Myocyte (in vitro differentiated cells): Measurements from ENCODE around the gene CASKIN1. TPM values are rescaled to one million over a fixed set of nuclear protein-coding genes. Genes with fewer than 3 reads are reported as not detected.
"Not testable (repeated sequence)": the region's sequence is repeated elsewhere in the genome, so short reads cannot be mapped to it uniquely, and the experiment has no call there.

Source experiments
- DNase-seq: peaks from one replicate; pipeline ENCODE4 v3.0.0-alpha.2; 2012; ENCODE audit warnings: low read depth
- total RNA-seq: library from RNA; depleted of rRNA; stranded (reverse); fragments of >200 nt; gene quantifications from 2 replicates; pipeline ENCODE4 v1.2.3, GENCODE V29; 2014

The CASKIN1 gene
- total RNA-seq, 1 donor from 2014 or later: 1.0 TPM

DNA sequence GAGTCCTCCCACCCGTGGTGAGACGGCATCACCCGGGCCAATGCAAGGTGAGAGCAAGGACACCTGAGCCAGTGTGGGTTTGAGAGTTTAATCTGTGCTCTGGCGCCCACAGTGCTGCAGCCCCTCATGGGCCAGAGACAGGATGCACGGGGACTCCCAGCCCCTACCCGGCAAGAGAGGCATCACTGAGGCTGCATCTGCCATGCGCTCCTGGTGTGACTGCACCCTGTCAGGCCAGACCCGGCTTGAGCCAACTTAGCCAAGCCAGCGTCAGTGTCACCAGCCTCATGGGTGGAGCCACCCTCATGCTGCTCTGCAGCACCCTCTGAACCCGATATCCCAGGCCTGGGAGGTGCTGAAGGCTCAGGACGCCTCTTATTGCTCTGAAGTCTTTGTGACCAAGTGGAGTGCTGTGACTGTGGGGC is 15.5 kb upstream of the CASKIN1 start:
- no peak for DNase-seq

DNA sequence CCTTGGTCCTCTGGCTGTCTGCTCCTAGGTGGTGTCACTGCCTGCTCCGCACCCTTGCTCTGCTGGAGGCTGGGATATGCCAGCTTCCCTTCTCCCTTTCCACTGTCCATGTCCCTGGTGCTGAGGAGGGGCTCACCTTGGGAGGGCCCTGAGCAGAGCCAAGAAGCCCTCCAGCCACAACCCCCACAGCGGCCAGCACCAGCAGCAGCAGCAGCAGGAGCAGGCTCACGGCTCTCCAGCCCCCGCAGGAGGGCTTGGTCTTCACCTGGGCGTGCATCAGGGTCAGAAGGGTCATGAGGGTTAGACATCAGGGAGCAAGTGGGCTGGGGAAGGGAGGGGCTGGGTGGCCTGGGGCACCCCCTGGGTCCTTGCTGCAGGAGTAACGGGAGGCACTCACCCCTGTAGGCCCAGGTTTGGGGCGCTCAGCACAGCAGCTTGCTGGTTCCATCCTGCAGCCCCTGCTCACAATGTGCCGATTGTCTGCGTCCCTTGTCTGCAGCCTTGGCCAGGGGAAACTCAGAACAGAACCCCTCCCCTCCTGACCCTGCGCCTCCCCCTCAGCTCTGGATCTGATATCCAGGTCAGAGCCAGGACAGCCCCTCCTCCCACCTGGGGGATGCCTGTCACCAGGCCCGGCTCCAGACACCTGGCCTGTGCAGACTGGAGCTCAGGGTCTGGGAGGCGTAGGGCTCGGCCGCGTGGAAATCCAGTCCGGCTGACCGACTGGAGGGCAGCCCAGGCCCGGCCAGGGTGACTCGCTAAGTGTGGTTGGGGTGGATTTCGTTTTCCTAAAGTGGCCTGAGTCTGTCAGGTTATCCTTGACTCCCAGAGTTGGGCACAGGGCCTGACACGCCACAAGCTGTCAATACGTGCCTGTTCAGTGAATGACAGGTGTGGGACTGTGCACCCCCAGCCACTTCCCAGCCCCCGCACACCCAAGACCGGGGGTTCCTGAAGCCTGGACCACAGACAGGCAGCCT is 14.3 kb upstream of the CASKIN1 start, which contains the start of gene BRICD5:
Gene BRICD5, minus strand, starts transcription at position 478 of the 980 bp plus-strand sequence. Its CDS starts 30 bp downstream, at position 448.
- peak; percentile 82 for DNase-seq

DNA sequence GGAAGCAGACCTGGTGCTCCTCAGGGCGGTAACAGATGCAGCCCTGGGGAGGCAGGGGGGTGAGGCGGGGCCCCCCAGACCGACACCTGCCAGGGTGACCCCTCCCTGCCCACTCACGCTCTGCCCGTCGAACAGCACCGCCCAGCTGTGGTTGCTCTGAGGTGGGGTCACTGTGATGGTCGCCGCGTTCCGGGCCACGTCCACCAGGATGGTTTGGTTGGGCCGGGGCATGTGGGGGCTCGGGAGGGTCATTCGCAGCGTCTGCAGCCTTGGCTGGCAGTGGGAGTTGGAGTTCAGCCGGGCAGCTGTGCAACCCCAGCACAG is 13.6 kb upstream of the CASKIN1 start:
- no peak for DNase-seq

DNA sequence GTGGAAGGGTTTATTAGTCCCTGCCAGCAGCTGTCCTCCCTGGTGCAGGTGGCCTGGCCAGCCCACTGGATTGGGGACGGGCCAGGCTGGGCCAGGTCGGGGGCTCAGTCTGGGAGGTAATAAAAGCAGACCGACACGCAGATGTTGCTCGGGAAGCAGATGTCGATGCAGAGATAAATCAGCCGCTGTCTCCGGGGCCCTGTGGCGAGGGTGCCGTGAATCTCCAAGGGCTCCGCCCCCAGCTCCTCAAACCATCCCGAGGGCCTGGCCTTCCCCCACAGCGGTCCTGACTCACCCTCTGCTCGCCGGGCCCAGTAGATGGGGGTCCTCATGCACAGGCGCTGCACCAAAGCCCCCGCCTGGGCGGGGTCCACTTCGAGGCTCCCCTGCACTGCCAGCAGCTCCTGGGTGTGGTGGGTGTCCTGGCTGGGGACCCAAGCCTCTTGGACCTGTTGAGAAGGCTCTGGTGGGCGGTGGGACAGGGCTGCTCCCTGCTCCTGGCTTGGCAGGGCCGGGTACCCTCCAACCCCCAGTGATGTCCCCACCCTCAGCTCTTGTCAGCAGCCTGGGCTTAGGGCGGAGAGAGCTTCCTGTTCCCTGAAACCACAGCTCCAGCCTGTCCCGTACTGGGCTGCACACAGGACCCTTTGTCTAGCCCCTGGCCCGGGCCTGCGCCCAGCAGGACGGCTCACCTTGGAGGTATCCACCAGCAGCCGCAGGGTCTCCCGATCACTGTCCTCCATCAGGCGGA is 13.0 kb upstream of the CASKIN1 start:
- no peak for DNase-seq

DNA sequence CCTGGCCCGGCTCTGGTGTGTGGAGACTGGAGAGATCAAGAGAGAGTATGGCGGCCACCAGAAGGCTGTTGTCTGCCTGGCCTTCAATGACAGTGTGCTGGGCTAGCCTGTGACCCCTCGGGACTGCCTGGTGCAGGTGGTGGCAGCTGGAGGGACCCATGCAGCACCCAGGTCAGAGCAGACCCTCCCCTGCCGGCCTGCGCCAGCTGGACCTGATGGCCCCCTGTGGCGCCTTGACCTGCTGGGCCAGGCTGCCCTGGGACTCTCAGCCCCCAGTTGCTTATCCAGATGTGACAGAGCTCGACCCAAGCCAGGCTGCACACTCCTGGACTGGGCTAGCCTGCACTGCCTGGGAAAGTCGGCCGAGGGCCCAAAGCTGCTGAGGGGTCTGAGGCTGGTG is 12.4 kb upstream of the CASKIN1 start:
- no peak for DNase-seq

DNA sequence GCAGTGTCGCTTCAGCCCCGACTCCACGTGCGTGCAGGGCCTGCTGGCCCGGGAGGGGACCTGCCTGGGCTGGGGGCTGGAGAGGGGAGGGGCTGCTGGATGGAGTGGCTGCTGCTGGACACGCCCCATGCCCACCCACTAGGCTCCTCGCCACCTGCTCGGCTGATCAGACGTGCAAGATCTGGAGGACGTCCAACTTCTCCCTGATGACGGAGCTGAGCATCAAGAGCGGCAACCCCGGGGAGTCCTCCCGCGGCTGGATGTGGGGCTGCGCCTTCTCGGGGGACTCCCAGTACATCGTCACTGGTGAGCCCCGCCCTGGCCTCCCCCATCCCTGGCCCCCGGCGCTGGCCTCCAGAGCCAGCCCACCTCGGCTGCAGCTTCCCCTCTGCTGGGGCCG is 11.9 kb upstream of the CASKIN1 start:
- DNase-seq: no peak

DNA sequence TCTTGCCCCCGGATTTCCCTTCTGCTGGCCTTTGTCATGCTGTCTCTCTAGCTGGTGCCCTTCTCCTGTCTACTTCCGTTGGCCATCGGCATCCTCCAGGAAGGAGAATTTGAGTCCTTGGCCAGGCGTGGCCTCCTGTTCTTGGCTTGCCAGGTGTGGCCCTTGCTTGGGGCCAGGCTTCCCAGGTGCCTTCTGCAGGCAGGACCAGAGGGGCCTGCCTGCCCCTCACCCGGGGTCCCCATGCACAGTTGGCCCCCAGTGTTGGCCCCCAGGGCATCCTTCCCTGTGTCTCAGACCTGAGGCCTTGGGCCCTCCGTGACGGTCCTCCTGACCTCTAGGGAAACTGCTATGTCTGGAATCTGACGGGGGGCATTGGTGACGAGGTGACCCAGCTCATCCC is 11.5 kb upstream of the CASKIN1 start:
- no peak for DNase-seq

DNA sequence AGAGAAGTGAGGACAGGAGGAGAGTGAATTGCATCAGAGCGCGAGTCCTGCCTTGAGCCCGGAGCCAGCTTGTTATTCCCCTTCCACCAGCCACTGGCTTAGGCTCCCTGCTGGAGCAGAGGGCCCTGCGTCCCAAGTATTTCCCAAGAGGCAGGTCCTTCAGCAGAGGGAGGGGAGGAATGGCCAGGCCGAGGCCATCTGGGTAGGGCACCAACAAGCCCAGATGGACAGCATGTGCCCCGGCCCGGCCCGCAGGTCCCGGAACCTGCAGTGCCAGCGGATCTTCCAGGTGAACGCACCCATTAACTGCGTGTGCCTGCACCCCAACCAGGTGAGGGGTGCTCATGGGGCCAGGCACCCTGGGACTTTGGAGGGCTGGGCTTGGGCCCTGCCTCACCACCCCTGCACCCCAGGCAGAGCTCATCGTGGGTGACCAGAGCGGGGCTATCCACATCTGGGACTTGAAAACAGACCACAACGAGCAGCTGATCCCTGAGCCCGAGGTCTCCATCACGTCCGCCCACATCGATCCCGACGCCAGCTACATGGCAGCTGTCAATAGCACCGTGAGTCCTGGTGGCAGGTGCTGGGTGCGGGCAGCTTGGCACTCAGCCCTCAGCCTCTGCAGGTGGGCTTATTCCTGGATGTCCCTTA is 10.5 kb upstream of the CASKIN1 start:
- DNase-seq: no peak

DNA sequence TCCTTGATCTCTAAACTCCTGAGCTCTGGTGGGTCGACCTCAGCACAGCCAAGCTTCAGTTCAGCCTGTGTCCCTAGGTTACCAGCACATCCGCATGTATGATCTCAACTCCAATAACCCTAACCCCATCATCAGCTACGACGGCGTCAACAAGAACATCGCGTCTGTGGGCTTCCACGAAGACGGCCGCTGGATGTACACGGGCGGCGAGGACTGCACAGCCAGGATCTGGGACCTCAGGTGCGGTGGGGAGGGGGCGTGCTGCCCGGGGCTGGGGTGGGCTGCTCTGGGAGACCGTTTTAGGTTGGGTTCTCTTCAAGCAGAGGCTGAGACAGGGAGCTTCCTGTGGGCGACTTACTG is 10.0 kb upstream of the CASKIN1 start:
- DNase-seq: no peak

DNA sequence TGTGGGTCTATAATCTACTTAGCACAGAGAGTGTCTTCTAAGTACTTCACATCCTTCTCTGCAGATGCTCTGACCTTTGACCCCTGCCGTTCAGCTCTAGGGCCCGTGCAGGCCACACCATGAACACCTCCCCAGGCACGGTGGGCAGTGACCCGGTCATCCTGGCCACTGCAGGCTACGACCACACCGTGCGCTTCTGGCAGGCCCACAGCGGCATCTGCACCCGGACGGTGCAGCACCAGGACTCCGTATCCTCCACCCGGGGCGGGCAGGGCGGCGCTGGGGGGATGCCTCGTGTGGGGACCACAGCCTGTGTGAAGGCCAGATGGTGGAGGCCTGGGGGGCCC is 9.5 kb upstream of the CASKIN1 start:
- no peak for DNase-seq

DNA sequence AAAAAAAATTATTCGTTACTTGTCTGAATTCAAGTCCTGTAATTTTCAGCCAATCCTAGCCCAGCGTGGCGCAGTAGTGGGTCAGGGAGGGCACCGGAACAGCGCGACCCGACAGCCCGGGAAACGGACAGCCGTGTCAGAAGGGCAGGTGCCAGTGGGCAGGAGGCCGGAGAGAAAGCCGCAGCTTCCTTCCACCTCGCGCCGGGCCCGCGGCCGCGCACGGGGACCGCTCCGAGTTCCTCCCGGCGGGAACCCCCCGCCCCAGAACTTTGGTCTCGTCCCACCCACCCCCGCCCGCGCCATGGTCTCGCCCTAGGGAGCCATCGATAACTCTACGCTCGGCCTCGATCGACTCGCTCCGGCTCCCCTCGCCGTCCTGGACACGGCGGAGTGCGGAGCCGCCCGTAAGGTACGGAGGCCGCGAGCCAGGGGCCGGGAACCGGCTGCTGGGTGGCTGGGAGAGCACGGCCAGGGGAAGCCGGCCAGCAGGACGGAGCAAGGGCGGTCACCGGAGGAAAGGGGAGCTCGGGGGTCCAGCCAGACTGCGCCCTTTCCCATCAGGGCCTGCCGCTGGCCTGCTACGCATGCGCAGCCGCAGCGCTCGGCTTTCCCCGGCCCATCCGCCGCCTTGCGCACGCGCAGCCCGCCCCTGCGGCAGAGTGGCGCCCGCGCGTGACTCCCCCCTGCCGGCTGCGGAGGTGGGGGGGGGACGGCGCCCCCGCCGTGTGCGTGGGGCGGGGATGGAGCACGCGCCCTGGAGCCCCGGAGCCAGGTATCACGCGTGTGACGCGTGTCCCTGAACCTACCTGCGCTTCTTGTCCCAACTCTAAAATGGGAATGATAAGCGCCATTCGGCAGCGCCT is 8.9 kb upstream of the CASKIN1 start, which contains the start of gene MLST8:
Gene MLST8, plus strand, starts transcription at position 351 of the 863 bp plus-strand sequence. CDS start 632 bp downstream, outside the sequence.
- DNase-seq: peak; percentile 84

DNA sequence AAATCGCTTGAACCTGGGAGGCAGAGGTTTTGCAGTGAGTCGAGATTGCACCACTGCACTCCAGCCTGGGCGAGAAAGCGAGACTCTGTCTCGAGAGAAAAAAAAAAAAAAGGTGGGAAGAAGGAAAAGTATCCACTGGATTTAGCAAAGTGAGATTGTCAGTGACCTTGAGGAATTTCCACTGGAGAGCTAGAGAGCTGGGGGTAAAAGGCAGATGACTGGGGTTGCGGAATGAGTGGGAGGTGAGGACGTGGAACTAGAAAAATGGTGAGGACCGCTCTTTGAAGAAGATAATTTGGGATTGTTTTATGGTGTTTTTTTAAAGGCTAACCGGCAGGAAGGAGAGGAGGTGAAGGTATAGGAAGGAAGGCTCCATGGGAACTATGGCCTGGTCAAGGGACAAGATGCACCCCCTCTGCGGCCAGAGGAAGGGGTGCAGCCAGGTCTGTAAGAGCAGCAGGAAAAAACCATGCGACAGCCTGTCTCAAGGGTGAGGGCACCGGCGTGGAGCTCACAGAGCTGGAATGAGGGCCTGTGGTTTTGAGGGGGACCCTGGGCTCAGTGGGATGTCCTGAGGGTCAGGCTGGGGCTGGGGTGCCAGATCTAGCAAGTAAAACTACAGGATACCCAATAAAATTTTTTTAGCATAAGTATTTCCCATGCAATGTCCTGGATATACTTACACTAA is 8.2 kb upstream of the CASKIN1 start:
- DNase-seq: no peak

DNA sequence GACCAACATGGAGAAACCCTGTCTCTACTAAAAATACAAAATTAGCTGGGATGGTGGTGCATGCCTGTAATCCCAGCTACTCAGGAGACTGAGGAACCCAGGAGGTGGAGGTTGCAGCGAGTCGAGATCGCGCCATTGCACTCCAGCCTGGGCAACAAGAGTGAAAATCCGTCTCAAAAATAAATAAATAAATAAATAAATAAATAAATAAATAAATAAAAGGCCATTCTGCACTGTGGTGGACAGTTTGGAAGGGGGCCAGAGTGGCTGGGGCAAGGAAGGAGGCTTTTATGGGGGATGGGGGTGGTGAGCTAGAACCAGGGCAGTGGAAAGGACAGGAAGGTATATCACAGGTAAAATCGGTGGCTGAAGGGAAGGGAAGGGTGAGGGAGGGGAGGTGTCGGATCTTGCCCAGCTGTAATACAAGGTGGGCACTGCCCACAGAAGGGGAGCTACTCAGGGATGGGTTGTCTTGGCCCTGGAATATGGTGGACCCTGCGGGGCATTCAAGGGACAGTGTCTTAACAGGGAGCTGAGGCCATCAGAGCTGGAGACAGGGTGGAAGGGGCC is 6.8 kb upstream of the CASKIN1 start:
- DNase-seq: not testable (repeated sequence)

DNA sequence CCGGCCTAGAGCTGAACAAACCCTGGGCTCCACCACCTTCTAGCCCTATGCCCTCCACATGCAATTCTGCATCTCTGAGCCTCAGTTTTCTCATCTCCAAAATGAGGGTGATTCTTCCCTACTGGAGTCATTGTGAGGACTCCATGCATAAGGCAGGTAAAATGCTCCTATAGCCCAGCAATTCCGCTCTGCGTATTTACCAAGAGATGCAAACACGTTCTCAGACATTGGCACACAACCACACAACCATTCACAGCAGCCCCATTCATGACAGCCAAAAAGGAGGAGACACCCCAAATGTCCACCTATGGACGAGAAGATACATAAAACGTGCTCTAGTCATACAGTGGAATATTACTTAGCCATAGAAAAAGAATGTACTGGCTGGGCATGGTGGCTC is 3.9 kb upstream of the CASKIN1 start:
- no peak for DNase-seq

DNA sequence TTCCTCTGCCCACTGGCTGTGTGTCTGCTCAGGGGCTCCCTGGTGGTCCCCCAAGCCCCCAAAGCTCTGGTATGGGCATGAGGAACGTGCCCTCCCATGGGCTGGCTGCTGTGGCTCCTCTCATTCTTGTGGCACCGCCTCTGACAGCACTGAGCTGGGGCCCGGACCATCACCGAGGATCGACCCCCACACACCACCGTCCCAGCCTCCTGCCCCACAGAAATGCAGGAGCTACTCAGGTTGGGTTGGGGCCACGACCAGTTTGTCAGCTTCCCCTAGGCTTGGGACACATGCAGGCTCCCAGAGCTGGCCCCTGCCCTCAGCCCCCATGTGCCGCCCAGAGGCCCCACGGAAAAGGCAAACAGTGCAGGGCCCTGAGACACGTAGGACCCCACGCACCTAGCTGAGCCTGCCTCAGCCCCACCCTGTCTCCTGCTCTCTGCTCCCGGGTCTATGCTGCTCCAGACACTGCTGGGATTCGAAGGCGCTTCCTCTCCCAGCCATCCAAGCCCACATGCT is 3.3 kb upstream of the CASKIN1 start:
- no peak for DNase-seq

DNA sequence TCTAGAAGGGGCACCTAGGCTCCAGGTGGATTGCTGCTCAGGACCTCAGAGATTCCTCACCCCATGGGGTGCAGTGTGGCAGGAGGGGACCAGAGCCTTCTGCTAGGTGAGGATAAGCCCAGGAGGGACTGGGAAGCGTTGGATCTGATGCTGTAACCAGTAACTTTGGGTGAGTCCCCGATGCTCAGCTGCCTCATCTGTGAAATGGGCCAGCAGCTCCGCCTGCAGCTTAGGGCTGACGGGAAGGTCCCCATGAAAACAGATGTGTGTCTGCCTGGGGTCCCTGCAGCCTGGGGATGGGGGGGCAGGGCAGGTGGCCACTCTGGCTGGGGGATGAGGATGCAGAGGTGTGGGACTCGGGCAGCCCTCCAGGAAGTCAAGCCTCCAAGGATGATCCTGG is 2.7 kb upstream of the CASKIN1 start:
- DNase-seq: no peak

DNA sequence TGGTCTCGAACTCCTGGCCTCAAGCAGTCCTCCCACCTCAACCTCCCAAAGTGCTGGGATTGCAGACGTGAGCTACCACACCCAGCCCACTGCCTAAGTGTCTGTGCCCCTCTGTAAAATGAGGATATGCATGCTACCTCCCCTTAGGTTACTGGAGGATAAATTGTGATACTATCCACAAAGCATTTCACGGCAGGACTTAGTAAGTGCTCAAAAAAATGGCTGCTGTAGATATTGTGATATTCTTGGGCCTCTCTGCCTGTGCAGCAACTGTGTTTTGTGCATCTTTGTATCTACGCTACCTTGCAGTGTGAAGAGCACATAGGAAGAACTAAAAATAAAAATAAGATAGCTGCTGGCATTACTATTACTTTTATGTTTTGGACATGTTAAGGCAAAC is 1.9 kb upstream of the CASKIN1 start:
- no peak for DNase-seq

DNA sequence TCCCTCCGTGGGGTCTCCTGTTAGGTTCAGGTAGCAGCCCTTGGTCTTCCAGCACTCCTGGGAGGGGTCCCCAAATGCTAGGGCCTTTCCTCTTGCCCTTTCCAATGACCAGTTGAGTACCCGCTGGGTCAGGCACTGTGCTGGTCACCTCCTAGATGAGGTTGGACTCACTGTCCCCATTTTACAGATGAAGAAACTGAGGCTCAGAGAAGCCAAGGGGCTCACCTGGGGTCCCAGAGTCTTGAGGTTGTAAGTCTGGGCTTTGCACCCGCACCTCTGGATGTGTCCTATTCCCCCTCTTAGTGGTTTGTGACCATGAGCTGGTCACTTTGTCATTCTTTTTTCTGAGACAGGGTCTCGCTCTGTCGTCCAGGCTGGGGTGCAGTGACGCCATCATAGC is 1.4 kb upstream of the CASKIN1 start:
- no peak for DNase-seq

DNA sequence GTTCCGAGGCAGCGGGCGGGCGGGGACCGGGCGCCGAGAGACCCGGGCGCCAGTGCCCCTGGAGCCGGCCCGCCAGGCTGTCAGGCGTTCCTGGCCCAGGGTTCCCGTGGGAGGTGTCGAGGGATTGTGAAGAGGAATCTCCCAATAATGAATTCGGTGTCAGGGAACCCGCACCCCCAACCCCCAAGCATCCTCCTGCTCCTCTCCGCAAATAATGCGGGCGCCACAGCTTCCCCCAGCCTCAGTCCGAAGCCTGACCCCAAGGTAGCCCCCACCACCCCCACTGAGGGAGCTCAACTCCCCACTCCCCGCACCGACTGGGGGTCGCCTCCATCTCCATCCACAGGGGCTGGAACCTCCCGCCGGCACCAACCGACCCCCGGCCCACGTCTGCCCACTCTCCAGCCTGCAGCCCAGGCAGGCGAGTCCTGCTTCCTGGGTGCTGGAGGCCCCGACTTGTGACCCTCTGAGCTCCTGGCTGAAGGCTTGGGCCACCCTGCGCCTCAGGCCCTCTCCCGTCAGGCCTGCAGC is 641 bp upstream of the CASKIN1 start:
- DNase-seq: no peak
